Epithelial cell of esophagus (primary cell): ENCODE results near the gene ZCCHC7.
A peak's percentile ranks its signal among the peaks of the same experiment; 100 is the strongest.

ENCODE experiments used
- DNase-seq: peaks from one replicate; pipeline ENCODE4 v3.0.0; 2010; ENCODE audit warnings: low read depth
- H3K4me3 ChIP-seq: 2 replicates; pipeline ENCODE4 v1.5.1; 2011; ENCODE audit warnings: mild to moderate bottlenecking, low read length, control low read depth
- CTCF ChIP-seq: IDR thresholded peaks from 2 replicates; pipeline ENCODE4 v1.5.1; 2011; ENCODE audit warnings: low read depth, mild to moderate bottlenecking, low read length, control low read depth, inconsistent platforms; ENCODE audit not compliant: insufficient read depth; ENCODE audit errors: missing control alignments

The ZCCHC7 gene

DNA sequence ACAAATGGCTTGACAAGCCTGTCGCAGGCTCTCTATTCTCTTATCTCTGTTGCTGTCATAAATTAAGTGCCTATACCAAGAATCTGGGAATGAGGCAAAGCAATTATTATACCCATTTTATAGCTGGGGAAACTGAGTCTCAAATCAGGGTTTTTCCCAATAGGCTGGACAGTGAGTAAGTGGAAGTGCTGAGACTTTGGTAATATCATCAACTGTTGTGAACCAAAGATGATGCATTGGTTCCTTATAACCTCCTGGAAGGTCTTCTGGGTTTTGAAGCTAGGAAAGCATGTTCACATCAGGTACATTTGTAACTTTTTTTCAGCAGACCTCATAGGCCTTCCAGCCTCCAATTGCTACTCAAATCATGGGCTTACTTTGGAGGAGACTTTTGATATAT, 25.6 kb upstream of the ZCCHC7 start:
- no peak for TF ChIP-seq CTCF
- H3K4me3 ChIP-seq, result no peak overlapping the region
- DNase-seq, result no peak

- H3K4me3 ChIP-seq, result no peak overlapping the region
- no peak for DNase-seq
- TF ChIP-seq CTCF, result no peak
Observed at GRCh38 chr9:37096628-37097027, 23.7 kb upstream of the ZCCHC7 start.

DNA sequence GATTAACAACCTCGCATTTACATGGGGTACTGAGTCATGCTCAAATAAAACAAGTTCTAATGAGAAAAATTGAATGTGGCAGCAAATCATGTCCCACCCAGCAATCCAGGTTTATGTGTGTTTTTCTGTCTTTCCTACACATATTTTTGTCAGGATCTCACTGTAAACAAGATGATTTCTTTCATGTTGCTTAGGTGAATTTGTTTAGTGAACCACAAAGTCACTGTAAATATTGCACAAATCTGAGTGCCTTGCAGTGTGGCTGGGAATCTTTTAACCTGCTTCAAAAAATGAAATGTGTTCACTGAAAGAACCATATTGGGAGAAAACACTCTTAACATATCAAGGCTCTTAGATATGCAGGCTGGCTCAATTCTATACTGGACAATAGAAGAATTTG, 23.1 kb upstream of the ZCCHC7 start:
- DNase-seq, result no peak
- no peak overlapping the region for H3K4me3 ChIP-seq
- no peak for TF ChIP-seq CTCF

GRCh38 chr9:37100327-37100726, 20.0 kb upstream of the ZCCHC7 start:
- DNase-seq, result peak; percentile 79
- H3K4me3 ChIP-seq, result no peak overlapping the region
- no peak for TF ChIP-seq CTCF

GRCh38 chr9:37100741-37101140, 19.6 kb upstream of the ZCCHC7 start:
- no peak for TF ChIP-seq CTCF
- DNase-seq, result no peak
- no peak overlapping the region for H3K4me3 ChIP-seq

- DNase-seq, result no peak
- no peak overlapping the region for H3K4me3 ChIP-seq
- TF ChIP-seq CTCF, result no peak
Observed at GRCh38 chr9:37102486-37102885, 17.9 kb upstream of the ZCCHC7 start.

- no peak for TF ChIP-seq CTCF
- peak; percentile 94 for DNase-seq
- H3K4me3 ChIP-seq, result no peak overlapping the region
Observed at GRCh38 chr9:37104183-37104889, 16.0 kb upstream of the ZCCHC7 start.
